ENCODE data around the gene PSMA6.

PSMA6 gene

GRCh38 chr14:35258420-35258819 lies 33.8 kb upstream of the PSMA6 start:
- Mint-ChIP-seq H3K27ac (no peak overlapping the region), H3K36me3 (ENCODE audit: low read depth) (peaks cover 12% of the 10 kb centered on the region), H3K9me3 (peaks cover 7% of the 10 kb centered on the region), H3K4me1 (ENCODE audit: low read depth) (peaks cover 15% of the 10 kb centered on the region), H3K27me3 (ENCODE audit: low read depth) (no peaks in the 10 kb centered on the region), H3K4me3 (no peak overlapping the region)
- DNase-seq (ENCODE audit: low spot score): no peak

- Mint-ChIP-seq H3K27ac (no peak overlapping the region), H3K4me3 (no peak overlapping the region), H3K9me3 (peaks cover 7% of the 10 kb centered on the region), H3K4me1 (ENCODE audit: low read depth) (peaks cover 2% of the 10 kb centered on the region), H3K36me3 (ENCODE audit: low read depth) (peaks cover 17% of the 10 kb centered on the region), H3K27me3 (ENCODE audit: low read depth) (no peaks in the 10 kb centered on the region)
- no peak for DNase-seq (ENCODE audit: low spot score)
Measured at GRCh38 chr14:35261774-35262173, 30.4 kb upstream of the PSMA6 start.

GRCh38 chr14:35262436-35262835 lies 29.7 kb upstream of the PSMA6 start:
- Mint-ChIP-seq H3K36me3 (ENCODE audit: low read depth) (peaks cover 21% of the 10 kb centered on the region), H3K27me3 (ENCODE audit: low read depth) (no peaks in the 10 kb centered on the region), H3K27ac (no peak overlapping the region), H3K9me3 (peaks cover 7% of the 10 kb centered on the region), H3K4me1 (ENCODE audit: low read depth) (peaks cover 2% of the 10 kb centered on the region), H3K4me3 (no peak overlapping the region)
- no peak for DNase-seq (ENCODE audit: low spot score)

GRCh38 chr14:35268946-35269345 lies 23.2 kb upstream of the PSMA6 start:
- Mint-ChIP-seq H3K36me3 (ENCODE audit: low read depth) (peaks cover 17% of the 10 kb centered on the region), H3K9me3 (no peaks in the 10 kb centered on the region), H3K27me3 (ENCODE audit: low read depth) (no peaks in the 10 kb centered on the region), H3K27ac (no peak overlapping the region), H3K4me1 (ENCODE audit: low read depth) (no peaks in the 10 kb centered on the region), H3K4me3 (no peak overlapping the region)
- DNase-seq (ENCODE audit: low spot score): no peak

GRCh38 chr14:35274805-35275204 lies 17.4 kb upstream of the PSMA6 start:
- Mint-ChIP-seq H3K36me3 (ENCODE audit: low read depth) (peaks cover 19% of the 10 kb centered on the region), H3K27me3 (ENCODE audit: low read depth) (no peaks in the 10 kb centered on the region), H3K4me1 (ENCODE audit: low read depth) (no peaks in the 10 kb centered on the region), H3K27ac (no peak overlapping the region), H3K9me3 (no peaks in the 10 kb centered on the region), H3K4me3 (no peak overlapping the region)
- no peak for DNase-seq (ENCODE audit: low spot score)

GRCh38 chr14:35277179-35277578 lies 15.0 kb upstream of the PSMA6 start:
- Mint-ChIP-seq H3K9me3 (no peaks in the 10 kb centered on the region), H3K4me1 (ENCODE audit: low read depth) (no peaks in the 10 kb centered on the region), H3K27me3 (ENCODE audit: low read depth) (no peaks in the 10 kb centered on the region), H3K4me3 (no peak overlapping the region), H3K27ac (no peak overlapping the region), H3K36me3 (ENCODE audit: low read depth) (peaks cover 25% of the 10 kb centered on the region)
- no peak for DNase-seq (ENCODE audit: low spot score)

- Mint-ChIP-seq H3K4me3 (no peak overlapping the region), H3K4me1 (ENCODE audit: low read depth) (peaks cover 7% of the 10 kb centered on the region), H3K9me3 (no peaks in the 10 kb centered on the region), H3K27ac (no peak overlapping the region), H3K36me3 (ENCODE audit: low read depth) (peaks cover 27% of the 10 kb centered on the region), H3K27me3 (ENCODE audit: low read depth) (no peaks in the 10 kb centered on the region)
- no peak for DNase-seq (ENCODE audit: low spot score)
Measured at GRCh38 chr14:35279369-35279768, 12.8 kb upstream of the PSMA6 start.

- Mint-ChIP-seq H3K27ac (no peak overlapping the region), H3K27me3 (ENCODE audit: low read depth) (no peaks in the 10 kb centered on the region), H3K4me1 (ENCODE audit: low read depth) (peaks cover 26% of the 10 kb centered on the region), H3K36me3 (ENCODE audit: low read depth) (peaks cover 26% of the 10 kb centered on the region), H3K9me3 (no peaks in the 10 kb centered on the region), H3K4me3 (no peak overlapping the region)
- DNase-seq (ENCODE audit: low spot score): no peak
Measured at GRCh38 chr14:35281341-35281740, 10.8 kb upstream of the PSMA6 start.

- H3K4me3 Mint-ChIP-seq: peak overlapping the region; percentile 27
Measured at GRCh38 chr14:35284506-35284905, 7.7 kb upstream of the PSMA6 start.

GRCh38 chr14:35285168-35286002 lies 6.8 kb upstream of the PSMA6 start:
- DNase-seq (ENCODE audit: low spot score): peak; percentile 23
- Mint-ChIP-seq H3K36me3 (ENCODE audit: low read depth) (peaks cover 21% of the 10 kb centered on the region), H3K27ac (peak overlapping the region; percentile 92), H3K9me3 (no peaks in the 10 kb centered on the region), H3K4me1 (ENCODE audit: low read depth) (peaks cover 40% of the 10 kb centered on the region), H3K27me3 (ENCODE audit: low read depth) (no peaks in the 10 kb centered on the region), H3K4me3 (peak overlapping the region; percentile 70)

More at GRCh38 chr14:35284506-35284905, 7.7 kb upstream of the PSMA6 start:
- peak overlapping the region; percentile 92 for H3K27ac Mint-ChIP-seq
- H3K27me3 Mint-ChIP-seq (ENCODE audit: low read depth): no peaks in the 10 kb centered on the region
- H3K9me3 Mint-ChIP-seq: no peaks in the 10 kb centered on the region
- no peak for DNase-seq (ENCODE audit: low spot score)
- H3K4me1 Mint-ChIP-seq (ENCODE audit: low read depth): peaks cover 40% of the 10 kb centered on the region
- peaks cover 21% of the 10 kb centered on the region for H3K36me3 Mint-ChIP-seq (ENCODE audit: low read depth)

GRCh38 chr14:35286003-35286600 lies 6.1 kb upstream of the PSMA6 start:
- DNase-seq (ENCODE audit: low spot score): peak; percentile 18
- peak overlapping the region; percentile 92 for H3K27ac Mint-ChIP-seq
- H3K9me3 Mint-ChIP-seq: no peaks in the 10 kb centered on the region
- peak overlapping the region; percentile 70 for H3K4me3 Mint-ChIP-seq
- peaks cover 42% of the 10 kb centered on the region for H3K4me1 Mint-ChIP-seq (ENCODE audit: low read depth)
- H3K27me3 Mint-ChIP-seq (ENCODE audit: low read depth): no peaks in the 10 kb centered on the region
- H3K36me3 Mint-ChIP-seq (ENCODE audit: low read depth): peaks cover 17% of the 10 kb centered on the region

- H3K9me3 Mint-ChIP-seq: no peaks in the 10 kb centered on the region
- H3K4me3 Mint-ChIP-seq: peak overlapping the region; percentile 55
- H3K27ac Mint-ChIP-seq: peak overlapping the region; percentile 92
- H3K36me3 Mint-ChIP-seq (ENCODE audit: low read depth): peaks cover 16% of the 10 kb centered on the region
- peaks cover 42% of the 10 kb centered on the region for H3K4me1 Mint-ChIP-seq (ENCODE audit: low read depth)
- DNase-seq (ENCODE audit: low spot score): no peak
- H3K27me3 Mint-ChIP-seq (ENCODE audit: low read depth): no peaks in the 10 kb centered on the region
Measured at GRCh38 chr14:35286707-35287106, 5.5 kb upstream of the PSMA6 start.

- H3K4me1 Mint-ChIP-seq (ENCODE audit: low read depth): peaks cover 42% of the 10 kb centered on the region
- peak overlapping the region; percentile 58 for H3K4me3 Mint-ChIP-seq
- DNase-seq (ENCODE audit: low spot score): peak; percentile 71
- H3K27ac Mint-ChIP-seq: peak overlapping the region; percentile 92
- no peaks in the 10 kb centered on the region for H3K27me3 Mint-ChIP-seq (ENCODE audit: low read depth)
- H3K36me3 Mint-ChIP-seq (ENCODE audit: low read depth): peaks cover 16% of the 10 kb centered on the region
- H3K9me3 Mint-ChIP-seq: no peaks in the 10 kb centered on the region
Measured at GRCh38 chr14:35287431-35288013, 4.7 kb upstream of the PSMA6 start.

- Mint-ChIP-seq H3K27me3 (ENCODE audit: low read depth) (no peaks in the 10 kb centered on the region), H3K36me3 (ENCODE audit: low read depth) (peaks cover 20% of the 10 kb centered on the region), H3K9me3 (no peaks in the 10 kb centered on the region), H3K4me3 (no peak overlapping the region), H3K27ac (no peak overlapping the region), H3K4me1 (ENCODE audit: low read depth) (peaks cover 41% of the 10 kb centered on the region)
- DNase-seq (ENCODE audit: low spot score): no peak
Measured at GRCh38 chr14:35289623-35290022, 2.6 kb upstream of the PSMA6 start.
